ENCODE results near the gene RABGAP1L. TPM values are rescaled to one million over a fixed set of nuclear protein-coding genes. Genes with fewer than 3 reads are reported as not detected.

RABGAP1L gene
- total RNA-seq, 1 experiment from 2014 or later, result 76.9 TPM

DNA sequence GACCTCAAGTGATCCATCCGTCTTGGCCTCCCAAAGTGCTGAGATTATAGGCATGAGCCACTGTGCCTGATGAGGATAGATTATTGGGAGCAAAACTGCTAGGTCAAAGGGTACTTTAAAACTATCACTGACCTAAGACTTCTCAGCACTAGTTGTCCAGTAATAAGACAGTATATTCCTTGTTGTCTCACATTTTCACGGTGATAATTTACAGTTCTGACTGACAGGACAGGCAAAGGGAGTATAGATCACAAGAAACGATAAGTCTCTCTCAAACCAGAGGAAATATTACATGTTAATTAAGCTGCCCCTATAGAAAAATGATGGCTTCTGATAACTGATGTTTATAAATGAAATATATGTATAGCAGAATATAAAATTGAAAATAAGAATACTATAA, 860.2 kb downstream of the RABGAP1L start:
- Mint-ChIP-seq H3K27me3 (ENCODE audit: low read depth) (no peaks in the 10 kb centered on the region), H3K36me3 (peaks cover 14% of the 10 kb centered on the region), H3K4me3 (no peak overlapping the region), H3K9me3 (peaks cover 1% of the 10 kb centered on the region), H3K27ac (no peak overlapping the region), H3K4me1 (peaks cover 4% of the 10 kb centered on the region)
- no peak for DNase-seq (ENCODE audit: low spot score)
- CTCF ChIA-PET, result no interaction called here
- ATAC-seq, result no peak
- no peak for TF ChIP-seq NFE2L1 (CRISPR knock-in tag; IDR thresholded peaks at IDR 0.05)
- no peak for TF ChIP-seq NFYB (CRISPR knock-in tag; conservative IDR thresholded peaks at IDR 0.05; ENCODE audit: low read depth)
- TF ChIP-seq, protein P1, sequence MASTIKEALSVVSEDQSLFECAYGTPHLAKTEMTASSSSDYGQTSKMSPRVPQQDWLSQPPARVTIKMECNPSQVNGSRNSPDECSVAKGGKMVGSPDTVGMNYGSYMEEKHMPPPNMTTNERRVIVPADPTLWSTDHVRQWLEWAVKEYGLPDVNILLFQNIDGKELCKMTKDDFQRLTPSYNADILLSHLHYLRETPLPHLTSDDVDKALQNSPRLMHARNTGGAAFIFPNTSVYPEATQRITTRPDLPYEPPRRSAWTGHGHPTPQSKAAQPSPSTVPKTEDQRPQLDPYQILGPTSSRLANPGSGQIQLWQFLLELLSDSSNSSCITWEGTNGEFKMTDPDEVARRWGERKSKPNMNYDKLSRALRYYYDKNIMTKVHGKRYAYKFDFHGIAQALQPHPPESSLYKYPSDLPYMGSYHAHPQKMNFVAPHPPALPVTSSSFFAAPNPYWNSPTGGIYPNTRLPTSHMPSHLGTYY (CRISPR knock-in tag; IDR thresholded peaks at IDR 0.05), result no peak
- TF ChIP-seq, protein P2, sequence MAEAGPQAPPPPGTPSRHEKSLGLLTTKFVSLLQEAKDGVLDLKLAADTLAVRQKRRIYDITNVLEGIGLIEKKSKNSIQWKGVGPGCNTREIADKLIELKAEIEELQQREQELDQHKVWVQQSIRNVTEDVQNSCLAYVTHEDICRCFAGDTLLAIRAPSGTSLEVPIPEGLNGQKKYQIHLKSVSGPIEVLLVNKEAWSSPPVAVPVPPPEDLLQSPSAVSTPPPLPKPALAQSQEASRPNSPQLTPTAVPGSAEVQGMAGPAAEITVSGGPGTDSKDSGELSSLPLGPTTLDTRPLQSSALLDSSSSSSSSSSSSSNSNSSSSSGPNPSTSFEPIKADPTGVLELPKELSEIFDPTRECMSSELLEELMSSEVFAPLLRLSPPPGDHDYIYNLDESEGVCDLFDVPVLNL (CRISPR knock-in tag; IDR thresholded peaks at IDR 0.05; ENCODE audit: borderline replicate concordance, low read depth), result no peak
- no peak for TF ChIP-seq ETV6 (CRISPR knock-in tag; IDR thresholded peaks at IDR 0.05)
- POLR2A ChIA-PET, result no interaction called here

DNA sequence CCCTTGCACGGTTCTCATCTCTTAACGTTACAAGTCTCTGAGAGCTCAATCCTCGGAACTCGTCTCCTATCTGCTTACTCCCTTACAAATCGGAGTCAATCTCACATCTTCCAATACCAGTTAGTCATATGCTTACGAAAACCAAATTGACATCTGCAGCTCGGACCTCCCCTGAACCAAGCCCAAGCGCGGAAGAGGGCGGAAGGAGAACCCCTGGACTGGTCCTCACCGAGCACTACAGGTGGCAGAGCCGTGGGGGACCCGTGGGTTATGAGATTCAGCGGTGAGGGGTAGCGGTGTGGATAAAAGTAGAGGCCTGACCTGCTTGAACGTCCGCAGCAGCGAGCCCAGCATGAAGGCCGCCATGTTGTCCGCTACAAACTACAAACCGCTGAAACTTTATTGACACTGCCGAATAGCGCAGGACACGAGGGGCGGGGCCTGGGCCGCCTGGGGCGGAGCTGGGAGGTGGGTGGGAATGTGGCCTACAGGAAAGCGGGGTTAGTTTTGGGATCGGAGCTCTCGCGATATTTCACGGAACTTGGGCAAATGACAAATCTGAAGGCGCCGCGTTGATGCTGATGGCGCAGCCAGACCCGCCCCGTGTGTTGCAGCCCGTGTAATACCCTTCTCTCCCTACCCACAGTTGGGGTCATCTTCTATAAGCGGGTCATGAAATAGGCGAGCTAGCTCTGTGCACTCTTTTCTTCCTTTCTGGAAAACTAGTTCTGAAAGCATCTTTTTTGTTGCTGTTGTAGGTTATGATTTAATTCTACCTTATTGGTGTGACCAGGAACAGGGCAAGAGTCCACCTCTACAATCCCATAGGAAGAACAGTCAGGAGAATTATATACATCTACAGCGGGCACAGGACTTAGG, 864.0 kb downstream of the RABGAP1L start, which contains the start of gene MRPS14:
MRPS14 (minus strand) TSS at position 383 of the 879 bp plus-strand sequence; CDS start at position 366, 17 bp downstream.
- CTCF ChIA-PET, result interaction anchor here (0.7 to 2.7 kb wide), 7 partner anchors 24 to 410 kb away, joined by 3 to 24 read pairs (median 10); partner anchors contain the start of gene CACYBP
- Mint-ChIP-seq H3K27ac (peak within 1 kb of the TSS; percentile 97), H3K9me3 (peaks cover 6% of the 10 kb centered on the region), H3K4me3 (peak within 1 kb of the TSS; percentile 98), H3K36me3 (peaks cover 1% of the 10 kb centered on the region; the same call in 1 of the 2 replicates), H3K4me1 (peaks cover 4% of the 10 kb centered on the region), H3K27me3 (ENCODE audit: low read depth) (no peaks in the 10 kb centered on the region)
- DNase-seq (ENCODE audit: low spot score), result peak; percentile 99
- ATAC-seq, result peak; percentile 97
- POLR2A ChIA-PET, result interaction anchor here (0.5 to 2.0 kb wide), 10 partner anchors 11 to 291 kb away, joined by 3 to 27 read pairs (median 4); partner anchors contain the start of gene CACYBP
- TF ChIP-seq, protein P3, sequence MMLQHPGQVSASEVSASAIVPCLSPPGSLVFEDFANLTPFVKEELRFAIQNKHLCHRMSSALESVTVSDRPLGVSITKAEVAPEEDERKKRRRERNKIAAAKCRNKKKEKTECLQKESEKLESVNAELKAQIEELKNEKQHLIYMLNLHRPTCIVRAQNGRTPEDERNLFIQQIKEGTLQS (CRISPR knock-in tag; conservative IDR thresholded peaks at IDR 0.05), result no peak
- TF ChIP-seq, protein P4, sequence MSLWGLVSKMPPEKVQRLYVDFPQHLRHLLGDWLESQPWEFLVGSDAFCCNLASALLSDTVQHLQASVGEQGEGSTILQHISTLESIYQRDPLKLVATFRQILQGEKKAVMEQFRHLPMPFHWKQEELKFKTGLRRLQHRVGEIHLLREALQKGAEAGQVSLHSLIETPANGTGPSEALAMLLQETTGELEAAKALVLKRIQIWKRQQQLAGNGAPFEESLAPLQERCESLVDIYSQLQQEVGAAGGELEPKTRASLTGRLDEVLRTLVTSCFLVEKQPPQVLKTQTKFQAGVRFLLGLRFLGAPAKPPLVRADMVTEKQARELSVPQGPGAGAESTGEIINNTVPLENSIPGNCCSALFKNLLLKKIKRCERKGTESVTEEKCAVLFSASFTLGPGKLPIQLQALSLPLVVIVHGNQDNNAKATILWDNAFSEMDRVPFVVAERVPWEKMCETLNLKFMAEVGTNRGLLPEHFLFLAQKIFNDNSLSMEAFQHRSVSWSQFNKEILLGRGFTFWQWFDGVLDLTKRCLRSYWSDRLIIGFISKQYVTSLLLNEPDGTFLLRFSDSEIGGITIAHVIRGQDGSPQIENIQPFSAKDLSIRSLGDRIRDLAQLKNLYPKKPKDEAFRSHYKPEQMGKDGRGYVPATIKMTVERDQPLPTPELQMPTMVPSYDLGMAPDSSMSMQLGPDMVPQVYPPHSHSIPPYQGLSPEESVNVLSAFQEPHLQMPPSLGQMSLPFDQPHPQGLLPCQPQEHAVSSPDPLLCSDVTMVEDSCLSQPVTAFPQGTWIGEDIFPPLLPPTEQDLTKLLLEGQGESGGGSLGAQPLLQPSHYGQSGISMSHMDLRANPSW (CRISPR knock-in tag; conservative IDR thresholded peaks at IDR 0.05; ENCODE audit: low read depth), result no peak
- TF ChIP-seq NFATC4 (CRISPR knock-in tag; IDR thresholded peaks at IDR 0.05) (no peak), TEAD1 (CRISPR knock-in tag; IDR thresholded peaks at IDR 0.05) (no peak; the same call in 1 of the 2 replicates), CREB1 (CRISPR knock-in tag; IDR thresholded peaks at IDR 0.05) (0 out of 2 replicates have a peak, but pooled peaks have one; percentile 34), TCF7 (CRISPR knock-in tag; IDR thresholded peaks at IDR 0.05; ENCODE audit: low read depth) (no peak)
- TF ChIP-seq, protein P5, sequence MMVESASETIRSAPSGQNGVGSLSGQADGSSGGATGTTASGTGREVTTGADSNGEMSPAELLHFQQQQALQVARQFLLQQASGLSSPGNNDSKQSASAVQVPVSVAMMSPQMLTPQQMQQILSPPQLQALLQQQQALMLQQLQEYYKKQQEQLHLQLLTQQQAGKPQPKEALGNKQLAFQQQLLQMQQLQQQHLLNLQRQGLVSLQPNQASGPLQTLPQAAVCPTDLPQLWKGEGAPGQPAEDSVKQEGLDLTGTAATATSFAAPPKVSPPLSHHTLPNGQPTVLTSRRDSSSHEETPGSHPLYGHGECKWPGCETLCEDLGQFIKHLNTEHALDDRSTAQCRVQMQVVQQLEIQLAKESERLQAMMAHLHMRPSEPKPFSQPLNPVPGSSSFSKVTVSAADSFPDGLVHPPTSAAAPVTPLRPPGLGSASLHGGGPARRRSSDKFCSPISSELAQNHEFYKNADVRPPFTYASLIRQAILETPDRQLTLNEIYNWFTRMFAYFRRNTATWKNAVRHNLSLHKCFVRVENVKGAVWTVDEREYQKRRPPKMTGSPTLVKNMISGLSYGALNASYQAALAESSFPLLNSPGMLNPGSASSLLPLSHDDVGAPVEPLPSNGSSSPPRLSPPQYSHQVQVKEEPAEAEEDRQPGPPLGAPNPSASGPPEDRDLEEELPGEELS (CRISPR knock-in tag; IDR thresholded peaks at IDR 0.05), result peak; percentile 74
- TF ChIP-seq, protein P6, sequence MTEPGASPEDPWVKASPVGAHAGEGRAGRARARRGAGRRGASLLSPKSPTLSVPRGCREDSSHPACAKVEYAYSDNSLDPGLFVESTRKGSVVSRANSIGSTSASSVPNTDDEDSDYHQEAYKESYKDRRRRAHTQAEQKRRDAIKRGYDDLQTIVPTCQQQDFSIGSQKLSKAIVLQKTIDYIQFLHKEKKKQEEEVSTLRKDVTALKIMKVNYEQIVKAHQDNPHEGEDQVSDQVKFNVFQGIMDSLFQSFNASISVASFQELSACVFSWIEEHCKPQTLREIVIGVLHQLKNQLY (CRISPR knock-in tag; IDR thresholded peaks at IDR 0.05), result no peak
- TF ChIP-seq, protein P7, sequence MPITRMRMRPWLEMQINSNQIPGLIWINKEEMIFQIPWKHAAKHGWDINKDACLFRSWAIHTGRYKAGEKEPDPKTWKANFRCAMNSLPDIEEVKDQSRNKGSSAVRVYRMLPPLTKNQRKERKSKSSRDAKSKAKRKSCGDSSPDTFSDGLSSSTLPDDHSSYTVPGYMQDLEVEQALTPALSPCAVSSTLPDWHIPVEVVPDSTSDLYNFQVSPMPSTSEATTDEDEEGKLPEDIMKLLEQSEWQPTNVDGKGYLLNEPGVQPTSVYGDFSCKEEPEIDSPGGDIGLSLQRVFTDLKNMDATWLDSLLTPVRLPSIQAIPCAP (CRISPR knock-in tag; IDR thresholded peaks at IDR 0.05), result no peak
- TF ChIP-seq, protein P8, sequence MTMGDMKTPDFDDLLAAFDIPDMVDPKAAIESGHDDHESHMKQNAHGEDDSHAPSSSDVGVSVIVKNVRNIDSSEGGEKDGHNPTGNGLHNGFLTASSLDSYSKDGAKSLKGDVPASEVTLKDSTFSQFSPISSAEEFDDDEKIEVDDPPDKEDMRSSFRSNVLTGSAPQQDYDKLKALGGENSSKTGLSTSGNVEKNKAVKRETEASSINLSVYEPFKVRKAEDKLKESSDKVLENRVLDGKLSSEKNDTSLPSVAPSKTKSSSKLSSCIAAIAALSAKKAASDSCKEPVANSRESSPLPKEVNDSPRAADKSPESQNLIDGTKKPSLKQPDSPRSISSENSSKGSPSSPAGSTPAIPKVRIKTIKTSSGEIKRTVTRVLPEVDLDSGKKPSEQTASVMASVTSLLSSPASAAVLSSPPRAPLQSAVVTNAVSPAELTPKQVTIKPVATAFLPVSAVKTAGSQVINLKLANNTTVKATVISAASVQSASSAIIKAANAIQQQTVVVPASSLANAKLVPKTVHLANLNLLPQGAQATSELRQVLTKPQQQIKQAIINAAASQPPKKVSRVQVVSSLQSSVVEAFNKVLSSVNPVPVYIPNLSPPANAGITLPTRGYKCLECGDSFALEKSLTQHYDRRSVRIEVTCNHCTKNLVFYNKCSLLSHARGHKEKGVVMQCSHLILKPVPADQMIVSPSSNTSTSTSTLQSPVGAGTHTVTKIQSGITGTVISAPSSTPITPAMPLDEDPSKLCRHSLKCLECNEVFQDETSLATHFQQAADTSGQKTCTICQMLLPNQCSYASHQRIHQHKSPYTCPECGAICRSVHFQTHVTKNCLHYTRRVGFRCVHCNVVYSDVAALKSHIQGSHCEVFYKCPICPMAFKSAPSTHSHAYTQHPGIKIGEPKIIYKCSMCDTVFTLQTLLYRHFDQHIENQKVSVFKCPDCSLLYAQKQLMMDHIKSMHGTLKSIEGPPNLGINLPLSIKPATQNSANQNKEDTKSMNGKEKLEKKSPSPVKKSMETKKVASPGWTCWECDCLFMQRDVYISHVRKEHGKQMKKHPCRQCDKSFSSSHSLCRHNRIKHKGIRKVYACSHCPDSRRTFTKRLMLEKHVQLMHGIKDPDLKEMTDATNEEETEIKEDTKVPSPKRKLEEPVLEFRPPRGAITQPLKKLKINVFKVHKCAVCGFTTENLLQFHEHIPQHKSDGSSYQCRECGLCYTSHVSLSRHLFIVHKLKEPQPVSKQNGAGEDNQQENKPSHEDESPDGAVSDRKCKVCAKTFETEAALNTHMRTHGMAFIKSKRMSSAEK (CRISPR knock-in tag; IDR thresholded peaks at IDR 0.05; ENCODE audit: borderline replicate concordance), result no peak
- TF ChIP-seq, protein P9, sequence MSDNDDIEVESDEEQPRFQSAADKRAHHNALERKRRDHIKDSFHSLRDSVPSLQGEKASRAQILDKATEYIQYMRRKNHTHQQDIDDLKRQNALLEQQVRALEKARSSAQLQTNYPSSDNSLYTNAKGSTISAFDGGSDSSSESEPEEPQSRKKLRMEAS (CRISPR knock-in tag; IDR thresholded peaks at IDR 0.05), result peak; percentile 58; the same call in 1 of the 2 replicates
- TF ChIP-seq, protein P10, sequence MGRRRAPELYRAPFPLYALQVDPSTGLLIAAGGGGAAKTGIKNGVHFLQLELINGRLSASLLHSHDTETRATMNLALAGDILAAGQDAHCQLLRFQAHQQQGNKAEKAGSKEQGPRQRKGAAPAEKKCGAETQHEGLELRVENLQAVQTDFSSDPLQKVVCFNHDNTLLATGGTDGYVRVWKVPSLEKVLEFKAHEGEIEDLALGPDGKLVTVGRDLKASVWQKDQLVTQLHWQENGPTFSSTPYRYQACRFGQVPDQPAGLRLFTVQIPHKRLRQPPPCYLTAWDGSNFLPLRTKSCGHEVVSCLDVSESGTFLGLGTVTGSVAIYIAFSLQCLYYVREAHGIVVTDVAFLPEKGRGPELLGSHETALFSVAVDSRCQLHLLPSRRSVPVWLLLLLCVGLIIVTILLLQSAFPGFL (CRISPR knock-in tag; IDR thresholded peaks at IDR 0.05; ENCODE audit: borderline replicate concordance), result no peak
